Esophagus muscularis mucosa (tissue), 2 donors: ENCODE results near the gene RASA1.
"Not testable (repeated sequence)": the region's sequence is repeated elsewhere in the genome, so short reads cannot be mapped to it uniquely, and the experiment has no call there.

Experiments
- POLR2A ChIP-seq: fragments of 450-650 bp; IDR thresholded peaks from one replicate; pipeline ENCODE4 v1.6.1; 2017; ENCODE audit warnings: antibody characterized with exemption, moderate library complexity, mild to moderate bottlenecking, low read depth
- POLR2AphosphoS5 ChIP-seq, 2 donors: sonication (generic); formaldehyde crosslinking; IDR thresholded peaks; one replicate each; pipeline ENCODE4 v1.6.1; 2017; ENCODE audit warnings: antibody characterized with exemption in 2 of 2

DNA sequence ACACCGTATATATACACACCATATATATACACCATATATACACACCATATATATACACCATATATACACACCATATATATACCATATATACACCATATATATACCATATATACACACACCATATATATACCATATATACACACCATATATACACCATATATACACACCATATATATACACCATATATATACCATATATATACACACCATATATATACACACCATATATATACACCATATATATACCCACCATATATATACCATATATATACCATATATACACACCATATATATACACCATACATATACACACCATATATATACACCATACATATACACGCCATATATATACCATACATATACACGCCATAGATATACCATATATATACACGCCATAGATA, 19.6 kb downstream of the RASA1 start:
- not testable (repeated sequence) for TF ChIP-seq POLR2AphosphoS5 (IDR thresholded peaks at IDR 0.05); POLR2A
